ENCODE measurements around the gene GUSB.

DNA sequence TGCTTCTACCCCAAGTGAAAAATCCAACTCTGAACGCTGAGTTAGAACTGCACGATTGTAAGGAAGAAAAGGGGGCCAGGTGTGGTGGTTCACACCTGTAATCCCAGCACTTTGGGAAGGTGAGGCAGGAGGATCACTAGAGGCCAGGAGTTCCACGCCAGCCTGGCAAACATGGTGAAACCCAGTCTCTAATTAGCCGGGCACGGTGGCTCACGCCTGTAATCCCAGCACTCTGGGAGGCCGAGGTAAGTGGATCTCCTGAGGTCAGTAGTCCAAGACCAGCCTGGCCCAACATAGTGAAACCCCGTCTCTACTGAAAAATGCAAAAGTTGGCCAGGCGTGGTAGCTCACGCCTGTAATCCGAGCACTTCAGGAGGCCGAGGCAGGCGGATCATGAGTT, 9.0 kb downstream of the GUSB start:
- TF ChIP-seq POLR2AphosphoS5 (IDR thresholded peaks at IDR 0.05; ENCODE audit: low read depth, low read length) (no peak), POLR2A (IDR thresholded peaks at IDR 0.05; ENCODE audit: low read depth, low read length) (no peak)
